Stimulated activated CD8-positive, alpha-beta memory T cell treated with anti-CD3 and anti-CD28 coated beads, Interleukin-4, amount 100 ng/mL, for 24 hours (primary cell): ENCODE data around the gene WNT4.

Source experiments
- DNase-seq: peaks from one replicate; pipeline ENCODE4 v3.0.0-alpha.2; 2020; ENCODE audit warnings: low read depth

Gene WNT4

DNA sequence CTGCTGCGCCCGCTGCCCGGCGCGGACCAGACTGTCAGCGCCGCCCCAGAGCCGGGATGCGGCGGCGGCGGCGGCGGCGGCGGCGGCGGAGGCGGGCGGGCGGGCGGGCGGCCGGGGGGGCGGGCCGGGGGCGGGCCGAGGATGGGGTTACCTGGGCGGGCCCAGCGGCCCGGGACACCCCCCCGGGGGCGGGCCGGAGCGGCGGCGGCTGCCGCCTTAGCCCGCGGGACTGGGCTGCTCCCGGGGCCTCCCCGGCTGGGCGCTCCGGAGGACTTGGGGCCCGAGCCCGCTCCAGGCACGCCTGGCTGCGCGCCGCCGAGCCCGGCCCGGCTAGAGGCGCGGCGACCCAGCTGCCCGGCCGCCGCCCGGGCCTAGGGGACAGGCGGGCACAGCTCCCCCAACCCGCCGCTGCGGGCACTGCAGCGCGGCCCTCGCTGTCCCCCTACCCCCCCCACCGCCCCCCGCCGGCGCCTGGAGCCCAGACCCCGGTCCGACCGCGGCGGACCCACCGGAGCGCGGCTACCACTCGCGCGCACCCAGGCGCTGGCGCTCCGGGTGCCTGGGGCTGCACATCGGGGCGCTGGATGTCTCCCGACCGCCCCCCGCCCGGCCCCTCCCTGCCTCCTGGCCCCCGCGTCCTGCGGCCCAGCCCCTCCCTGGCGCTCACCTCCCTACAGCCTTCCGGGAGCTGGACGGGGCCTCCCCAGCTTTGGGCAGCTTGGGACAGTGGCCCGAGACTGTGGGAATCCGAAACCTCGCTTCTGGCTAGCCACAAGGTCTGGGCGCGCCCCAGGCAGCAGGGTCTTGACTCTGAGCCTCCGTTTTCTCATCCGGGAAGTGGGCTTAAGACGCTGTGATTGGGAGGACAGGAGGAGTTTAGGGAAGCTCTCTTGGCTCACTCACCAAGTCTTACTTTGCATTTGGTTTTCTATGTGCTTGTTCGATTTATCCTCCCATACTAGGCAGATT, at the start of gene WNT4:
WNT4 (minus strand) TSS at position 33 of the 969 bp plus-strand sequence. CDS start 175 bp downstream, outside the sequence.
- peak; percentile 14 for DNase-seq

DNA sequence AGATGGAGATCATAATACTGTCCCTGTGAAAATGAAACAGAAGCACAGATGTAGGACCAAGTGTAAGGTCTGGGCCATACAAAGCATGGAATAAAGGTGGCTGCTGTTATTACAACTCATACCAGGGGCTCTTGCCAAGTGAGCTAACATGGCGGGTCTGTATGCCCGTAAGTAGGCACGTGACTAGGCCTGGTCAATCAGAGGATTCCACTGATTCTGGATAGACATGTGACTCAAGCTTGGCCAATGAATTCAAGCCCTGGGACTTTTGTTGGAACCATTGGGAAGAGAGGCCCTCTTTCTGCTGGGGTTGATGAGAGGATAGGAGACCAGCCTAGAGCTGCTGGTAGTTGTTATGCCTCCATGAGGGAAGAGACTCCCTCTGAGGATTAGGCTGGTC, 47.8 kb upstream of the WNT4 start:
- DNase-seq, result no peak

DNA sequence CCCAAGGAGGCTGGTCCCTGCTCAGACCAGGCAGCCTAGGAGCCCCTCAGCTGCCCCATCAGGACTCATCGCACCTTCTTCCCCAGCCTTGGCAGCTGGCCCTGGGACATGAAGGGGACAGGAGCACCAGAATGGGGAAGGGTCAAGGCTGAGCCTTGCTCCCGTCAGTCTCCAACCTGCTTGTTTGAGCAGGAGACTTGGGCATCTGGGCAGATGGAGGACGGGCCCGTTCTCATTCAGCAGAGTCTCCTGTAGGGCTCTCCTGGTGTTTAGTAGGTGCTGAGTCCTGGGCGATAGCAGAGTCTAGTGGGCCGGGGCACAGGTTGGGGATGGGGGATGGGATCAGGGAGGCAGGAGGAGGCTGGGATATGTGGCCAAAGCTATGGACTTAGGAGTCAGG, 47.4 kb upstream of the WNT4 start:
- no peak for DNase-seq

DNA sequence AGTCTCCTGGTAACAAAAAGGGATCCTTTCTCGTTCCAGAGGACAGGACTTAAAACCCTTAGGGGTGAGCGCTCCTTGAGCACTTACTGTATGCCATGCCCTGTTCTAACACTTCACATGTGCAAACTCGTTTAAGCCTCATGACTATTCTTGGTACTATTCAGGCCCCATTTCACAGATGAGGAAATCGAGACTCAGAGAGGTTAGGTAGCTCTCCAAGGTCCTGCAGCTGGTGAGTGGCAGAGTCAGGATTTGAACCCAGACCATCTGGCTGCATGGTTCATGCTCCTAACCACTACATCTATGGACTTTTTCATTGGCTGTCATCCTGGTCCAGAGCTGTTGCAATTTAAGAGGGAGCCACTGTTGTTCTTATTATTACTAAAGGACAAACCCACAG, 46.7 kb upstream of the WNT4 start:
- DNase-seq, result no peak

DNA sequence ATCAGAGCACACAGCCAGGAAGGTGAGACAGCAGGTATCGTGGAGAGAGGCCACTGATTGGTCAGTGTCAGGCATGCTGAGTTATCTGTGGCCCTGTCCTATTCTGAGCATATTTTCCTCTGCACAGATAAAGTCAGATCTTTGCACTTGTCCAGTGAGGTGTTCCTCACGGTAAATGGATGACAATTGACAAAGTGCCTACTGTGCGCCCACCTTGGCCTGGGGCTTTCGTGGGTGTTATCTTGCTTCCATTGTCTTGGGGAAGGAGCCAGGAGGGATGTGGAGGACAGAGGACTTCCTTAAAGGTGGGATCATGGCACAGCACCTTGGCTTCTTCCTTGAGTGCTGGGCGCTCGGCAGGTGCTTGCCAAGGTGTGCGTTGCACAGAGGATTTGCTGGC, 46.0 kb upstream of the WNT4 start:
- no peak for DNase-seq

DNA sequence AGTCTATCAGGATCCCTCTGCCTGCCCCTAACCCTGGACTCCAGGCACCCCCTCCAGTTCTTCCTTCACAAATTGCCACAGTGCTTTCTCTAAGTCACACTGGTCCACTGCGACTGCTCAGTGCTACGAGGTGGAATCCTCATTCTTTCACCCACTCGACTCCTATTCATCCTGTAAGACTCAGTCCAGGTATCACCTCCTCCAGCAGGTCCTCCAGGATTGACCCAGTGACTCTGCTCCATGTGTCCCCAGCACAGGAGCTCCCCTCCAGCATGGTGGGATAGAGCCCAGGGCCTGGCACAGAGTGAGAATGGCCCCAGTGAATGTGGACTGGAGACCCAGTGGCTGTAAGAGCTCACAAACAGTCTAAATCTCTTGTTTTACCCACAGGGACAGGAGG, 45.5 kb upstream of the WNT4 start:
- DNase-seq, result no peak

DNA sequence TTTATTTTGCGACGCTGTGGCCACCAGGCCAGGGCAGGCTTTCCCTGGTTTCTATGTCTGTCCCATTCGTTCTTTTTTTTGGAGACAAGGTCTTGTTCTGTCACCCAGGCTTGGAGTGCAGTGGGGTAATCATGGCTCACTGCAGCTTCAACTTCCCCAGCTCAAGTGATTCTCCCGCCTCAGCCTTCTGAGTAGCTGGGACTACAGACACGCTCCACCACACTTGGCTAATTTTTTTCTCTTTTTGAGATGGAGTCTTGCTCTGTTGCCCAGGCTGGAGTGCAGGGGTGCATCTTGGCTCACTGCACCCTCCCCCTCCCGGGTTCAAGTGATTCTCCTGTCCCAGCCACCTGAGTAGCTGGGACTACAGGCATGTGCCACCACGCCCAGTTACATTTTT, 43.4 kb upstream of the WNT4 start:
- DNase-seq, result no peak

DNA sequence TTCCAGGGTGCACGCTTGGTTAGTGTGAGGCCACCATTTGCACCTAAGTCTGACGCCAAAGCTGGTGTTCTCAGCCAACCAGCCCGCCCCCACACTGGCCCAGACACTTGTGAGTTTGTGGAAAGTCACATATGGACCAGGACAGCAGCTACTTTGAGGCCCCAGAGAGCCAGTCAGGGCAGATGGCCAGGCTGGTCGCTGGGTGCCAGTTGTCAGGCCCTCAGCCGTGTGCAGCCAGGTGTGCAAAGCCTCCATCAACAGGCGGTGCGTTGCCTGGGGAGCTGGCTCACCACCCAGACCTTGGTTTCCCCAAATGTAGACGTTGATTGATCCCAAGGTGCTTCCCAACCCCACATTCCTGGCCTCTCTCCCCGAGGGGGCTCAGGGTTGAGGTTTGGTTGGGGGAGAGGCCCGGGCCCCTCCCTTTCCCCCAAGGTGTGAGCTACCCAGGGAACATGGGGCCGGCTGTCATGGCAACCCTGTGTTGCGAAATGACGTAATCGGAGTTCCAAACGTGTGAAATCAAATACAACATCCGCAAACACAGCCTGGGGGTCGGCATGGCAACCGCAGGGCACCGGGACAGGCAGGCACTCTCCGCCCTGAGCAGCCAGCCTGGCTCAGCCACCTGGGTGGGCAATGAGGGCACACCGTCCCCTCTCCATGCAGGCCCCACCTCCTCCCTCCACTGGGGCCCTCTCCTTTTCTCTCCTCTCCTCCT, 42.2 kb upstream of the WNT4 start:
- no peak for DNase-seq

DNA sequence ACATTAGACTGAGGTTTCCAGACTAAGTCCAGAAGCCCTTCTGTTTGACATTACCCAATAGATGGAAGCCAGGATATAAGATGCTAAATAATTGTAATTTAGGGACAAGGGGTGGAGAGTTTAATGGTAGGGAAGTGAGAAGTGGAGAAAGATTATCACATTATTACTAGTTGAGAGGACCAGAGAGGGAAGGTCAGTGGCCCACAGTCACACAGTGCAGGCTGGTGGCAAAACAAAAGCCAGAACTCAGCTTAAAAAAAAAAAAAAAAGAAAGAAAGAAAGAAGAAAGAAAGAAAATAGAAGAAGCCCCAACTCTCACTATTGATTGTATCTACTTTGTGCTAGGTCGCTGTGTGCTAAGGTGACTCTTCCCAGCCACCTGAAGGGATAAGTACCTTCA, 41.6 kb upstream of the WNT4 start:
- DNase-seq, result no peak

DNA sequence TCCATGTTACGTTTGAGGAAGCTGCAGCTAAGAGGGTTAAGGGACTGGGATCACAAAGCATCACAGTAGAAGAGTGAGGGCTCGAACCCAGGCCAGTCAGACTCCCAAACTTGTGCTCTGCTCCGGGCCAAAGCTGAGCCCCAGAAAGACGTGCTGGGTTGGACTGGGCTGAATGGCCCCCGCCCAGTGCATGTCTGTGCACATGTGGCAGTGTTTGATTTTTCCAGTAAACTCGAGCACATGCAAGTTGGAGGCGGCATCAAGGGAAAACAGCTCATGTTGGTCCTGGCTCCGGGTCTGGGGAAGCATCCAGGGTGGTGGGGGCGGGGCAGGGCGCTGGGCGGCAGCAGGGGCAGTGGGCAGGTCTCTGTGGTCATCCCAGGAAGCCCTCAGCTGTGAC, 39.8 kb upstream of the WNT4 start:
- DNase-seq, result no peak

DNA sequence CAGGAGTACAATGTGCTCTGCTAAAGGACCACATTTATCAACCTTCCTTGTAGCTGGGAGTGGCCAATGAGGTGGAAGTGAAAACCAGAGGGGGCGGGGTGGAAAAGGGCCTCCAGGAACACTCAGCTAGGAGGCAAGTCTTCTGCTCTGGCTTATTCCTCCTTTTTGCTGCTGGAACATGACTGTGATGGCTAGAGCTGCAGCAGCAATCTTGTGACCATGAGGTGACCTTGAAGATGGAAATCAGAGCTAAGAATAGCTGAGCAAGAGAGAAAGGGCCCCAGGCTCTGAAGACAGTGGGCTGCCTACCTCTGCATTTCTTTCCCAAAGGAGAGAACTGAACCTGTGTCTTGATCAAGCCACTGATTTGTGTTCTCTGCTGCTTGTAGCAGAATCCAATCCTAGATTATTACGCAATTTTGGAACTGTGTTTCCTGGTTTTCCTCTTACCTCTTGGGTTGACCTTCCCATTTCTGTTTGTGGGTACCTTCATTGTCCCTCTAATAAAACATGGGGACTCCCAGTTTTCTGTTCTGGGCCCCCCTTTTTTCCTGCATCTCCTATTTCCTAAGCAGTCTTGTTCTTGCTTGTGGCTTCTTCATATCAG, 36.4 kb upstream of the WNT4 start:
- no peak for DNase-seq

DNA sequence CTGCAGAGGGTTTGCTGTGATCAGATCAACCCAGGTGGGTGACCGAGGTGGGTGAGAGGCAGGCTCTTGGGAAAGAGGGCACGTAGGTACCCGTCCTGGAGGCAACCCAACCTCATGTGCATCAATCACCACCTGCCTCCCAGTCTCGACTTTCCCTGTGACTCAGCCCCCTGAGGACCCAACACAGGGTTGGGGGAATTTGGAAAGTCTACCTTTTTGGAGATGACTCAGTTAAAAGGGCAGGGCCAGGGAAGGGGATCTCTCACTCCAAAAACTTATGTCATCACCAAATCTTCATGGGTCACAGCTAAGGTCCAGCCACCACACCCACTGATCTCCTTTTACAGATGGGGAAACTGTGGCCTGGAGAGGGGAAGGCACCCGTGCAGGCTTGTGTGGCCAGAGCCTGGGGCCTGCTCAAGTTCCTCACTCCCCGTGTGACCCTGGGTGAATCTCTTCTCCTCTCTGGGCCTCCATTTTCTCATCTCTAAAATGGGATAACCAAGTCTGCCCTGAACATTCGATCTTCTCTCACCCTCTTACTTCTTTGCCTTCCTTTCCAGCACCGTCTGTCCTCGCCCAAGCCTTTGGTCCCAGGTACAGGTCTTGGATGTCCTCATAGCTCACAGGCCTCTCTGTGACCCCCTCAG, 34.6 kb upstream of the WNT4 start:
- DNase-seq, result no peak

DNA sequence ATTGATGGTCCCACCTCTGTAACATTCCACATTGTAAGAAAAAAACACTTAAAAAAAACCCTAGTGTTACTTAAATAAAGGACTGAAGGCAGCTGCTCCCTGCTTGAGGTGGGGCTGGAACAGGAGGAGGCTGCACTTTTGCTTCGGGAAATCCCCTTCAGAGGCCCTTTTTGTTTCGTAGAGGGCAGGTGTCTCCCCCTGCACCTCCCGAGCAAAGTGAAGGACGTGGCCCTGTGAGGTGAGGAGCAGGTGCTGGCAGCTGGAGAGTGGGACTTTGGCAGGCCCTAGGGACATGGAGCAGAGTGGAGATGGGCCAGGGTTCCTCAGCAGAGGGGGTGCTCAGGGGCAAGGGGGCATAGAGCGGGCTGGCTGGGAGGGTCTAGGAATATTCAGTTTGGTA, 33.4 kb upstream of the WNT4 start:
- DNase-seq, result peak; percentile 4

DNA sequence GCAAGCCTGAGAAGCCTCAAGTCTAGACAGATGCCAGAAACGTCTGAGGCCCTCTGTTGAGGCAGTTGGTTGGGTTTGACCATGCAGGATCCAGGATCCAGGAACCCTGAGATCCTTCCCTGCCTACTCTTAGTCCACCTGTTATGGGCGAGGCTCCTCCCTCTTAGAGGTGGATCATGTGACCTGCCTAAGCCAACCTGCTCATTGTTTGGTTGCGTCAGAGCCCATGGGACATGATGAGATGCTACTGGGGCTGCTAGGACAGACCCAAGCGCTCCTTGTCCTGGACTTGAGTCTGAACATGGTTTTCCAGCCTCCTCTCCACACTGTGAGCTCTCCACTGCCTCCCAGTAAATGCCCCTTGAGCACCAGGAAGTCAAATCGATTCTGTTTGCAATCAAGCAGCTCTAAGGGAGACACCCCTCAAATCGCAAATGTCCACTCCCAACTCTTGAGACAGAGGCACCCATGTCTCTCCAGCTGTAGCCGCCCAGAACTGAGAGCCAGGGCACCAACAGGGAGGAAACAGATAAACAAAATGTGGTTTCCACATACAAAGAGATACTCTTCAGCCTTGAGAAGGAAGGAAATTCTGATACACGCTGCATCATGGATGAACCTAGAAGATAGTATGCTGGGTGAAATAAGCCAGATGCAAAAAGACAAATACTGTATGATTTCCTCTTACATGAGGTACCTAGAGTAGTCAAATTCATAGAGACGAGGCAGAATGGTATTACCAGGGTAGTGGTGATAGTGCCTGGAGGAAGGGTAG, 31.7 kb upstream of the WNT4 start:
- DNase-seq, result no peak

DNA sequence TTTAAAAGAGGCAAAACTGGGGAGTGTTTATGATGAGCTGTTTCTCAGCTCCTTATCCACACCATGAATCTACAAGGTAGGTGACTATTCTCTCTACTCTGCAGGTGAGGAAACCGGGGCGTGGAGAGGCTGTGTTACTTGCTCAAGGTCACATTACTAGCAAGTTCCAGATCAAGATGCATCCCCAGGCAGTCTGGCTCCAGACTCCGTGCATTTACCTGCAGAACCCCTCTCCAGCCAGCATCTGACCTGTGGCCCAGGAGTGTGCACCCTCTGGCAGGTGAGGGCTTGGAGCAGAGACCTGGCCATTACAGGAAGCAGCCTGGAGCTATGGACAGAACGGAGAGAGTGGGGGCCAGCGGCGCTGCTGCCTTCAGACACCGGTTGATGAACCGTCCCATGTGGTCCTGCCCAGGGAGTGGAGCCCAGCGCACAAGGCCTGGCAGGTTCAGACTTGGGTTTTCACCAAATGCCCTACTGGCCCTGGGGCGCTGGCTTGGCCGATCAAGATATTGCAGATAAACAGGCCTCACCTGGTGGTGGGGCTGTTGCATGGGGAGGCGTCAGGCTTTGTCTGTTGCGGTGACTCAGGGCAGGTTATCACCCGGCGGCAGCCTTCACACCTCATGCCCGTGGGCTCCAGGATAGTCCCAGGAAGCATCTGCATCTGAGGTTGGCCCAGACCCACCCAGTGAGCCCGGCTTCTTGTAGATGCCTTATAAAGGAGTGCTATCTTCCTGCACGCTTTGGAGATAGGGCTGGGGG, 29.2 kb upstream of the WNT4 start:
- DNase-seq, result no peak

DNA sequence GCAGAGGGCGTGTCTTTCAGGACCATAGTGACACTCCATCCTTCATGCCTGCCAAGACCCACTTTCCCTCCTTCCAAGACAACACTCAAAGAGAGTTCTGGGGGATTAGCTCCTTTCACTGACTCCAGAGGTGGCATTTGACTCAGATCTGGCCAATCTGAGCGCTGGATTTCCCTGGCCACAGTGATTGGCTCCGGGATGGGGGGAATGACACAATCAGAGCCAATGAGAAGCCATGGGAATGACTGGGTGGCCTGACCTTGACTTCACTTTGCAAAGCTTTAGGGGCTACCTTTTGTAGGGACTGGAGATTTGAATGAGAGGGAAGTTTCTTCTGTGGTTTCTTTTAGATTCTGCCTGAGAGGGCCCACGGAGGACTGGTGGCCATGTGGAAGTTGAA, 26.9 kb upstream of the WNT4 start:
- DNase-seq, result no peak

DNA sequence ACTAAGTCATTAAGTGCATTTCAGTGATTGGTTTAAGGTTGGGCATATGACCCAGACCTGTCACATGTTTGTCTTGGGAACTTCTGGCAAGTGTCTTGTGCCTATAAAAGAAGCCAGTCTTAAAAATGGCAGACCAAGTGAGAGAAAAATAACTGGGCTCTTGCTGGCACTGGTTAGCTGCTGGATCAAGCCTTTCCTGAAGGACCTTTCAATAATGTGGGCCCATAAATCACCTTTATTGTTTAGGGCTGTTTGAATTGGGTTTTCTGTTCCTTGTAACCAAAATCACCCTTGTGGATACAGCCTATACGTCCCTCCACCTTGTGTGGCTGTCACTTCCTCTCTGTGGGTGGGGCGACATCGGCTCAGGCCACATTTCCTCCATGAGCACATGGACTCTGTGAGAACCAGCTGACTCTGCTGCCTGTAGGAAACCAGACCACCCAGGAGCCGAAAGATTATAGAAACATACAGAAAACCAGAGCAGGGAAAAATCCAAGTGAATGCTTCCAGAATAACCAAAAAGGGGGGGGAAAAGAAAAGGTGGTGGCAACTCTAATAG, 25.6 kb upstream of the WNT4 start:
- DNase-seq, result no peak

DNA sequence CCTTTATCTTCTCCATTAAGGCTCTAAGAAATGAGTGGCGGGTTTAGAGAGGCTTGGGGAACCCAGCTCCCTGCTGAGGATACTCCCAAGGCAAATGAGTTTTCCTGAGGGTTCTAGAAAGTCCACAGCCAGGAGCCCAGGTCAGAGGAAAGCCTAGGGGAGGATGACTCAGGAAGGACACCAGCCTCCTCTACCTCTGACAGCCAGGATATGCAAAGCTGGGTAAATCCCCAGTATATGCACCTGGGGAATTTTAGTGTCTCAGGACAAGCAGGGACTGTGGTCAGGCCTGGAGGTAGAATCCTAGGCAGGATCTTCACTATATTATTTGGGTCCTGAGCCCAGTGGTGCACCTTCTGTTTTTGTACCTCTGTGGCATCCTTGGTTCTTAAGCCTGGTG, 23.5 kb upstream of the WNT4 start:
- no peak for DNase-seq

DNA sequence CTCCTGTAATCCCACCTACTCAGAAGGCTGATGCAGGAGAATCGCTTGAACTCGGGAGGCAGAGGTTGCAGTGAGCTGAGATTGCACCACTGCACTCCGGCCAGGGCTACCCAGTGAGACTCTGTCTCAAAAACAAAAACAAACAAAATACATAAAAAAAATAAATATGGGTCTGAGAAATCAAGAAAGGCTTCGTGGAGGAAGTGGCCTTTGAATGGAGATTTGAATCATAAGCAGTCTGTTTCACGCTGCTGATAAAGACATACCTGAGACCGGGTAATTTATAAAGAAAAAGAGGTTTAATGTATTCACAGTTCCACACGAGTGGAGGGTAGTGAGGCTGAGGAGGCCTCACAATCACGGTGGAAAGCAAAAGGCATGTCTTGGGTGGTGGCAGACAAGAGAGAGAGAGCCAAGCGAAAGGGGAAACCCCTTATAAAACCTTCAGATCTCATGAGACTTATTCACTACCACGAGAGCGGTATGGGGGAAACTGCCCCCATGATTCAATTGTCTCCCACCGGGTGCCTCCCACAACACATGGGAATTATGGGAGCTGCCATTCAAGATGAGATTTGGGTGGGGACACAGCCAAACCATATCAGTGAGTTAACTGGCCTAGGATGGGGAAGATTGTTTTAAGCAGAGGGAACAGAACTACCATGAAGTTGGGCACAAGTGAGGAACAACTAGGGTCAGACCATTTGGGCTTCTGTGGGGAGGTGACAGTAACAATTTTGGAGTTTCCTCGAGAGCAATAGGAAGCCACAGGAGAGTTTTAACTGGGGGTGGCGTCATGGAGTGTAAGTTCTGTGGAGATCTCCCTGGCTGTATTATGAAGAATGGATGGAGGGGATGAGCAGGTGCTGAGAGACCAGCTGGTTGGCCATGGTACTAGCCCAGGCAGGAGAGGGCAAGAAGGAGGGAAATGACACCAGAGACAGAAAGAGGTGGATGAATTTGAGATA, 22.2 kb upstream of the WNT4 start:
- DNase-seq, result no peak
